ENCODE results near the gene IER5.

GRCh38 chr1:181097242-181097641, 8.7 kb downstream of the IER5 start:
- TF ChIP-seq EZH2phosphoT487 (IDR thresholded peaks at IDR 0.05; ENCODE audit: borderline replicate concordance) (no peak), EZH2 (IDR thresholded peaks at IDR 0.05) (no peak), CTCF (IDR thresholded peaks at IDR 0.05 in 2 of 3, conservative IDR thresholded peaks at IDR 0.05 in 1 of 3; ENCODE audit: borderline replicate concordance in 1 of 3, insufficient read depth in 1 of 3, low read depth in 2 of 3, low read length in 2 of 3) (no peak), POLR2A (IDR thresholded peaks at IDR 0.05; ENCODE audit: borderline replicate concordance, extremely low read depth, insufficient read depth, insufficient read length) (no peak), POLR2AphosphoS5 (IDR thresholded peaks at IDR 0.05; ENCODE audit: low read depth, low read length) (no peak), JUND (IDR thresholded peaks at IDR 0.05) (no peak), REST (IDR thresholded peaks at IDR 0.05; ENCODE audit: low read depth) (no peak)
